Mesenteric fat pad (tissue), 1 donor: ENCODE results near the gene PKN1. TPM values are rescaled to one million over a fixed set of nuclear protein-coding genes. Genes with fewer than 3 reads are reported as not detected.
"Not testable (repeated sequence)": the region's sequence is repeated elsewhere in the genome, so short reads cannot be mapped to it uniquely, and the experiment has no call there.

ENCODE experiments used
- DNase-seq: peaks from one replicate; pipeline ENCODE4 v3.0.0-alpha.2; 2020; ENCODE audit warnings: low spot score
- total RNA-seq: library from RNA; stranded (reverse); fragmentation: NEBNext Ultra II Directional; extraction: Animal tissue kit (Norgen Biotek cat#: 25700); gene quantifications from one replicate; pipeline ENCODE4 v1.2.1, GENCODE V29; 2021
- donor health status: DM: yes; HTN: yes; CAD: no.

The PKN1 gene
- total RNA-seq, 1 donor from 2014 or later = 142 TPM

GRCh38 chr19:14428882-14429416 lies 4.2 kb upstream of the PKN1 start:
- DNase-seq = no peak

DNA sequence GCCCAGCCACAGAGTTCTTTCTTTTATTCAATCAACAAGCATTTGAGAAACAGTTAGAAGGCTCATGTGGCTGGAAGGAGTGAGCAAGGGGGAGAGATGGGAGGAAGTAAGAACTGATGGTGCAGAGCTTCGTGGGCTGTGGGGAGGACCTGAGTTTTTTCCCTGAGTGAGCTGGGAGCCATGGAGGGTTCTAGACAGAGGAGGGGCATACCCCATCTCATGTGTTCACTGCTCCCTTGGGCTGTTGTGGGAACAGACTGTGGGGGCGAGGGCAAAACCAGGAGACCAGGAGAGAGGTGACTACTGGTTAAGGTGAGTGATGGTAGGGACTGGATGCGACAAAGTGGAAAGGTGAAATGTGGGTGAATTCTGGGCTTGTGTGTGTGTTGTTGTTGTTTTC lies 2.4 kb upstream of the PKN1 start:
- no peak for DNase-seq

GRCh38 chr19:14433554-14434501 lies 722 bp downstream of the PKN1 start:
- no peak for DNase-seq

GRCh38 chr19:14434543-14435319 lies 1.6 kb downstream of the PKN1 start:
- DNase-seq = no peak

DNA sequence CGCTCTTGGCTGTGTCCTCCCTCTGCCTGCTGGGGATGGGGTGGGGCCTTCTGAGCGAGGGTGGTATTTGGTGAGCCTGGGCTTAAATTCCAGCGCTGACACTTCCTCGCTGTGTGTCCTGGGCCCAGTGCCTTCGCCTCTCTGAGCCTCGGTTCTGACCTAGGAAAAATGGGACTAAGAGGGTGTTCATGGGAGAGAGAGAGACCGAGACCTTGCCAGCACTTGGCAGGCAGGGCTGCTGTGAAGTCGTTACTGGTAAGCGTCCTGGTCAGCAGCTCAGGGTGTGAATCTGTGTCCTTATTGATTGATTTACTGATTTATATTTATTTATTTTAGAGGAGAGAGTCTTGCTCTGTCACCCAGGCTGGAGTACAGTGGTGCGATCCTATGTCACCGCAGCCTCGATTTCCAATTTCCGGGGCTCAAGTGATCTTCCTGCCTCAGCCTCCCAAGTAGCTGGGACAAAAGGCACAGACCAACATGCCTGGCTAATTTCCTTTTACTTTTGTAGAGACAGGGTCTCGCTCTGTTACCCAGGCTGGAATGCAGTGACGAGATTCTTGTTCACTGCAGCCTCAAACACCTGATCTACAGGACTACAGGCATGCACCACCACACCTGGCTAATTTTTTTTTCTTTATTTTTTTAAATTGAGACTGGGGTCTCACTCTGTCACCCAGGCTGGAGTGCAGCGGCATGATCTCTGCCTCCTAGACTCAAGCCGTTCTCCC lies 2.4 kb downstream of the PKN1 start:
- no peak for DNase-seq

- no peak for DNase-seq
Observed at GRCh38 chr19:14437578-14438140, 4.6 kb downstream of the PKN1 start.

DNA sequence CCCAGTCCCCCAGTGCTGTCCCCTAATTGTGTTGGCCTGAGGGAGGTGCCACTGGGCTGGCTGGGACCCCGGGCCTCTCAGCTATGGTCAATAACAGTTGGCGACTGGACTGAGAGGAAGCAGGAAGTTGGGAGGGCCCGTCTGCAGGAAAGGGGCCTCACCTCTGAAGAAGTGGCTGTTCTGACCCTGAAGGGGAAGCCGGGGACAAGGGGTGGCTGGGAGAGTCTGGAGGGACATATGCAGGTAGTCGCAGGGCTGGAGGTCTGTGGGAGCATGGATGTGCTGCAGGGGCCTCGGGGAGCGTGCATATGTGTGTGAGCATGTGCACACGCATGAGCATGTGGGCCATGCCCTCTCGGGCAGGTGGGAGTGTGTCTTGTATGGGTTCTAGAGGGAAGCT lies 5.9 kb downstream of the PKN1 start:
- DNase-seq = no peak

- DNase-seq = peak; percentile 93
Observed at GRCh38 chr19:14440049-14440448, 6.9 kb downstream of the PKN1 start.

- no peak for DNase-seq
Observed at GRCh38 chr19:14441041-14441938, 8.2 kb downstream of the PKN1 start.

DNA sequence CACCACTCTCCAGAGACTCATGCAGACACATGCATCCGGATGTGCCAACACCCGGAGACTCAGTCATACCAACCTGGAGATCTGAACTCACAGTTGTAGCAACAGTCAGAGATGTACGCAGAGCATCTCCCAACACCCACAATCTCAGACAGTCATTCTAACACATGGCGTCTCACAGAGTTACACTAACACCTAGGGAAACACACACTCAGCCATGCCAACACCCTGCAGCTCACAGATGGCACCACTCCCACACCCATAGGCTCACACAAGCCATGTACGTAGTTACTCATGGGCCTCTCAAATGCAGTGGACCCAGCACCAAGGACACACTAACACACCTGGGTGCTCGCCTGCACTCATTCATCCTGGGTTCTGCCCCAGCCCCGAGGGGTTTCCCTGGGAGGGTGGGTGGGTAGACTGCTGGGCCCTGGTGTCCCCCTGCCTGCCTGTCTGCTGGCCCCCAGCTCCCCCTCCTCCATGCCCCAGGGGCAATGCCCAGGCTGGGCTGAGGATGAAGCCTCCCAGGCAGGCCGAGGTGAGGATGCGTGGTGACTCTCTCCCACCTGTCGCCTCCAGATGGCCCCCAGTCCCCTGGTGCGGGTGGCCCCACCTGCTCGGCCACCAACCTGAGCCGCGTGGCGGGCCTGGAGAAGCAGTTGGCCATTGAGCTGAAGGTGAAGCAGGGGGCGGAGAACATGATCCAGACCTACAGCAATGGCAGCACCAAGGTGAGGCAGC lies 10.0 kb downstream of the PKN1 start:
- no peak for DNase-seq

GRCh38 chr19:14443632-14444216 lies 10.6 kb downstream of the PKN1 start:
- DNase-seq = no peak

- DNase-seq = no peak
Observed at GRCh38 chr19:14446336-14447036, 13.4 kb downstream of the PKN1 start.

- DNase-seq = no peak
Observed at GRCh38 chr19:14449321-14449720, 16.2 kb downstream of the PKN1 start.

- no peak for DNase-seq
Observed at GRCh38 chr19:14450168-14450874, 17.2 kb downstream of the PKN1 start.

DNA sequence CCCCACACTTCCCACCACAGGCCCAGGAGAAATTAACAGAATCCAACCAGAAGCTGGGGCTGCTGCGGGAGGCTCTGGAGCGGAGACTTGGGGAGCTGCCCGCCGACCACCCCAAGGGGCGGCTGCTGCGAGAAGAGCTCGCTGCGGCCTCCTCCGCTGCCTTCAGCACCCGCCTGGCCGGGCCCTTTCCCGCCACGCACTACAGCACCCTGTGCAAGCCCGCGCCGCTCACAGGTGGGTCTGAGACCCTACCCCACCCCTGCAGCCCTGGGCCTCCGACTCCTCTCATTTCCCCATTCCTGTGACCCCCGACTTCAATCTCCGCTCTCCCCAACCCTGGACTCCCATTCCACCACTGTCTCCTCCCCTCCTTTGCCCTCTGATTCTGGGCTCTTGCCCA lies 17.8 kb downstream of the PKN1 start:
- DNase-seq = no peak

- not testable (repeated sequence) for DNase-seq
Observed at GRCh38 chr19:14452303-14452702, 19.2 kb downstream of the PKN1 start.

DNA sequence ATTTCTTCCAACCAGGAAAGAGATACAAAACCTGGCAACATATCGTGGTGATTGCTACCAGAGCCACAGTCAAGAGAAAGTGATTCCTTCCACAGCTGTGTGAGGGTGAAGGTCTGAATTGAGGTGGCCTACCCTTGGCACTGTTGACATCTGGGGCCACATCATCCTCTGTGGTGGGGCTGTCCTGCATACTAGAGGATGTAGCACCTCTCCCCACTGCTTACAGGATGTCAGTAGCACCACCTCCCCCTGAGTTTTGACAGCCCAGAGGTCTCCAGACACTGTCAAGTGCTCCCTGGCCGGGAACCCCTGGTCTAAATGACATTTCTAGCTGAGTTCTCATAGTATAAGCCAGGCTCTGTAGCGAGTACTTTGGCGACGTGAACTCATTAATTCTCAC lies 26.6 kb downstream of the PKN1 start:
- no peak for DNase-seq

GRCh38 chr19:14460935-14461334 lies 27.8 kb downstream of the PKN1 start:
- DNase-seq = no peak
